ENCODE data around the gene ALK.

The ALK gene

GRCh38 chr2:29345236-29345635, 576.1 kb downstream of the ALK start:
- no peaks in the 10 kb centered on the region for H3K36me3 ChIP-seq (replicated peaks; ENCODE audit: low read depth, low read length)
- H3K27ac ChIP-seq (ENCODE audit: low read length) = no peak overlapping the region
- H3K79me2 ChIP-seq (ENCODE audit: low read length) = no peaks in the 10 kb centered on the region

GRCh38 chr2:29343830-29344229, 577.6 kb downstream of the ALK start:
- Histone ChIP-seq H3K4me1 (ENCODE audit: low read length) (no peaks in the 10 kb centered on the region), H3K9me3 (ENCODE audit: insufficient read depth, low read length) (no peaks in the 10 kb centered on the region), H3K27me3 (ENCODE audit: low read depth, low read length) (peaks cover 62% of the 10 kb centered on the region), H3K36me3 (replicated peaks; ENCODE audit: low read depth, low read length) (no peaks in the 10 kb centered on the region), H3K4me2 (ENCODE audit: low read length) (no peak overlapping the region), H2AFZ (ENCODE audit: low read depth, low read length) (no peak overlapping the region), H3K27ac (ENCODE audit: low read length) (no peak overlapping the region), H3K4me3 (ENCODE audit: low read length) (no peak overlapping the region), H3K79me2 (ENCODE audit: low read length) (no peaks in the 10 kb centered on the region), H3K9ac (ENCODE audit: low read length) (no peak overlapping the region), H4K20me1 (ENCODE audit: insufficient read depth, low read length) (no peaks in the 10 kb centered on the region; the same call in 1 of the 2 replicates)
- TF ChIP-seq CTCF (IDR thresholded peaks at IDR 0.05; ENCODE audit: low read depth, low read length) (peak; percentile 24), EZH2phosphoT487 (IDR thresholded peaks at IDR 0.05; ENCODE audit: low read depth) (no peak)

More at GRCh38 chr2:29345236-29345635, 576.1 kb downstream of the ALK start:
- H3K4me2 ChIP-seq (ENCODE audit: low read length) = no peak overlapping the region
- peaks cover 64% of the 10 kb centered on the region for H3K27me3 ChIP-seq (ENCODE audit: low read depth, low read length)
- TF ChIP-seq CTCF (IDR thresholded peaks at IDR 0.05; ENCODE audit: low read depth, low read length) (no peak), EZH2phosphoT487 (IDR thresholded peaks at IDR 0.05; ENCODE audit: low read depth) (no peak)
- no peaks in the 10 kb centered on the region for H3K4me1 ChIP-seq (ENCODE audit: low read length)
- H2AFZ ChIP-seq (ENCODE audit: low read depth, low read length) = no peak overlapping the region
- H3K9ac ChIP-seq (ENCODE audit: low read length) = no peak overlapping the region
- H4K20me1 ChIP-seq (ENCODE audit: insufficient read depth, low read length) = no peaks in the 10 kb centered on the region; the same call in 1 of the 2 replicates
- no peaks in the 10 kb centered on the region for H3K9me3 ChIP-seq (ENCODE audit: insufficient read depth, low read length)
- H3K4me3 ChIP-seq (ENCODE audit: low read length) = no peak overlapping the region

DNA sequence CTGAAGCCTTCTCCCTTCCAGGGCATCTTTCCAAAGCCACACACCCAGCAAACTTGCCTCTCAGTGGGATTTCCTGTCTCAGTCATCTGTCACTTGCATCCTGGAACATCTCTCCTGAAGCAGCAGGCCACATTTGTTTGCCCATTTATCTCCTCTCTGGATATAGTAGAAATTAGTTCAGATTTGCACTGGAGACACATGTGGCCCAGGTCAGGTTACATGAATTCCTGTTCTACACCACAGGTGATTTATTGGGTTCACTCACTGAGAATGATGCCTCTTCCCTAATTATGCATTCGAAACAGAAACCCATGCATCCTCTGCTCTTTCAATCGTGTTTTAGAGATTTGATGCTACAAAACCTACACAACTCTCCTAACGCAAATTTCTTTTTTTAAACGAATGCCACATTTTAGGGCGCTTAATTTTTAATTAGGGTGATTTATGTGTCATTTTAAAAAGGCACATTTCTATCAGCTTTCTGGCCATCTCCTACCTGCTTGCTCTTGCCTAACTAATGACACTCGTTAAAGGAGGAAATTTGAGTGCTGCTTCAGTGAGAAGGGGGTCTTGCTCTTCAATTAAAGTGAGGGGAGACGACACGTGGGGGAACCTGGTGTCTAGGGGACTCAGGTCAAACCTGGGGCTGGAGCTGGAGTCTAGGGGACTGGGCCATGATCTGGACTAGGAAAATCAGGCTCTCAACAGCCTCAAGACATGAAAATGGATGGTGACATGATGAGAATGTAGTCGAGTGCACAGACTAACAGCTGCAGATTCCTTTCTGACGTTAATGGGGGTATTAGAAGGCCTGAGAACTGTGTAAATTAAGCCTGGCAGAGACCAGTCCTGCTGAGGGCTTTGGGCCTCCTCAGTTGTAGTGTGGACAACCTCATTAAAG, 584.8 kb downstream of the ALK start:
- TF ChIP-seq CTCF (IDR thresholded peaks at IDR 0.05; ENCODE audit: low read depth, low read length) (no peak), EZH2phosphoT487 (IDR thresholded peaks at IDR 0.05; ENCODE audit: low read depth) (no peak)
- no peaks in the 10 kb centered on the region for H3K9me3 ChIP-seq (ENCODE audit: insufficient read depth, low read length)
- peaks cover 15% of the 10 kb centered on the region for H3K27me3 ChIP-seq (ENCODE audit: low read depth, low read length)
- no peaks in the 10 kb centered on the region for H3K79me2 ChIP-seq (ENCODE audit: low read length)
- H2AFZ ChIP-seq (ENCODE audit: low read depth, low read length) = no peak overlapping the region
- no peak overlapping the region for H3K27ac ChIP-seq (ENCODE audit: low read length)
- H3K4me3 ChIP-seq (ENCODE audit: low read length) = no peak overlapping the region
- H3K9ac ChIP-seq (ENCODE audit: low read length) = no peak overlapping the region
- no peak overlapping the region for H3K4me2 ChIP-seq (ENCODE audit: low read length)
- H4K20me1 ChIP-seq (ENCODE audit: insufficient read depth, low read length) = no peaks in the 10 kb centered on the region
- H3K36me3 ChIP-seq (replicated peaks; ENCODE audit: low read depth, low read length) = no peaks in the 10 kb centered on the region
- no peaks in the 10 kb centered on the region for H3K4me1 ChIP-seq (ENCODE audit: low read length)

DNA sequence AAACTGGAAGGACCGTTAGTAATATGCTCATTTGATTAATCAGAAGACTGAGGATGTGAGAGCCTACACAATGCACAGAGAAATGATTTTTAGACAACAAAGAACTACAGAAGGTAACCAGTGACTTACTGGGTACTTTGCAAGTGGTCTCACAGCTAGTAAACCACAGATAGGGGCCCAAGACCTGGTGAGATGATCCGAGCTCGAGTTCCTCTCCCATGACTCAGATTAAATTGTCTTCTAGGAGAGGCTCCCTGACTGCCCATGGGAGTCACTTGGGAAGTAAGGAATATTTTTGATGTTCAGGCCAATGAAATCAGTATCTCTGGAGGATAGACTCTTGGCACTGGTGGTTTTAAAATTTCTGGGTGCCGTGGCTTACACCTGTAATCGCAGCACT, 586.0 kb downstream of the ALK start:
- no peak for TF ChIP-seq CTCF (IDR thresholded peaks at IDR 0.05; ENCODE audit: low read depth, low read length)
- TF ChIP-seq EZH2phosphoT487 (IDR thresholded peaks at IDR 0.05; ENCODE audit: low read depth) = no peak
- peaks cover 5% of the 10 kb centered on the region for H3K27me3 ChIP-seq (ENCODE audit: low read depth, low read length)
- no peak overlapping the region for H3K4me2 ChIP-seq (ENCODE audit: low read length)
- no peak overlapping the region for H3K27ac ChIP-seq (ENCODE audit: low read length)
- H3K36me3 ChIP-seq (replicated peaks; ENCODE audit: low read depth, low read length) = no peaks in the 10 kb centered on the region
- no peak overlapping the region for H2AFZ ChIP-seq (ENCODE audit: low read depth, low read length)
- no peaks in the 10 kb centered on the region for H4K20me1 ChIP-seq (ENCODE audit: insufficient read depth, low read length)
- no peaks in the 10 kb centered on the region for H3K79me2 ChIP-seq (ENCODE audit: low read length)
- H3K9me3 ChIP-seq (ENCODE audit: insufficient read depth, low read length) = no peaks in the 10 kb centered on the region
- no peak overlapping the region for H3K4me3 ChIP-seq (ENCODE audit: low read length)
- H3K4me1 ChIP-seq (ENCODE audit: low read length) = no peaks in the 10 kb centered on the region
- no peak overlapping the region for H3K9ac ChIP-seq (ENCODE audit: low read length)
